ENCODE results near the gene AATK.
A peak's percentile ranks its signal among the peaks of the same experiment; 100 is the strongest.

AATK gene

GRCh38 chr17:81143717-81144422 is 22.2 kb downstream of the AATK start:
- no peak for DNase-seq (ENCODE audit: low spot score)

- DNase-seq (ENCODE audit: low spot score), result no peak
Measured at GRCh38 chr17:81143200-81143527, 22.9 kb downstream of the AATK start.

GRCh38 chr17:81142301-81143199 is 23.5 kb downstream of the AATK start:
- DNase-seq (ENCODE audit: low spot score), result peak; percentile 69

- no peak for DNase-seq (ENCODE audit: low spot score)
Measured at GRCh38 chr17:81140695-81141094, 25.3 kb downstream of the AATK start.

- DNase-seq (ENCODE audit: low spot score), result no peak
Measured at GRCh38 chr17:81140018-81140417, 26.0 kb downstream of the AATK start.

GRCh38 chr17:81139428-81139827 is 26.6 kb downstream of the AATK start:
- no peak for DNase-seq (ENCODE audit: low spot score)

- no peak for DNase-seq (ENCODE audit: low spot score)
Measured at GRCh38 chr17:81138500-81138899, 27.5 kb downstream of the AATK start.

- no peak for DNase-seq (ENCODE audit: low spot score)
Measured at GRCh38 chr17:81138083-81138482, 27.9 kb downstream of the AATK start.

GRCh38 chr17:81137248-81137647 is 28.8 kb downstream of the AATK start:
- no peak for DNase-seq (ENCODE audit: low spot score)

GRCh38 chr17:81136366-81136765 is 29.7 kb downstream of the AATK start:
- DNase-seq (ENCODE audit: low spot score), result no peak

GRCh38 chr17:81135505-81136278 is 30.3 kb downstream of the AATK start:
- peak; percentile 2 for DNase-seq (ENCODE audit: low spot score)

- no peak for DNase-seq (ENCODE audit: low spot score)
Measured at GRCh38 chr17:81134064-81134781, 31.8 kb downstream of the AATK start.

- no peak for DNase-seq (ENCODE audit: low spot score)
Measured at GRCh38 chr17:81132770-81133723, 33.0 kb downstream of the AATK start.

- no peak for DNase-seq (ENCODE audit: low spot score)
Measured at GRCh38 chr17:81132197-81132540, 33.9 kb downstream of the AATK start.

GRCh38 chr17:81131486-81132196 is 34.4 kb downstream of the AATK start:
- no peak for DNase-seq (ENCODE audit: low spot score)

- no peak for DNase-seq (ENCODE audit: low spot score)
Measured at GRCh38 chr17:81130385-81131361, 35.3 kb downstream of the AATK start.

- DNase-seq (ENCODE audit: low spot score), result no peak
Measured at GRCh38 chr17:81129711-81130367, 36.2 kb downstream of the AATK start.

- no peak for DNase-seq (ENCODE audit: low spot score)
Measured at GRCh38 chr17:81129289-81129688, 36.7 kb downstream of the AATK start.

- no peak for DNase-seq (ENCODE audit: low spot score)
Measured at GRCh38 chr17:81128774-81129173, 37.2 kb downstream of the AATK start.
